Tibial artery (tissue), 4 donors: ENCODE data around the gene ASAP2.

ENCODE experiments used
- DNase-seq, 2 donors: peaks; one replicate each; pipeline ENCODE4 v3.0.0-alpha.2; 2019
- H3K27ac ChIP-seq, 2 donors: fragments of 200-600 bp; sonication (generic) in 1 of 2; 1 replicate in 1 of 2; 2 replicates in 1 of 2; pipeline ENCODE4 v1.5.1; 2018 to 2019; ENCODE audit warnings: mild to moderate bottlenecking in 1 of 2
- H3K27me3 ChIP-seq, 2 donors: fragments of 200-600 bp; sonication (generic) in 1 of 2; one replicate each; pipeline versions ENCODE4 v1.5.1 to v1.6.0; 2016 to 2019
- H3K36me3 ChIP-seq, 3 donors: fragments of 200-600 bp; sonication (generic) in 2 of 3; one replicate each; pipeline ENCODE4 v1.5.1; 2016 to 2019; ENCODE audit warnings: mild to moderate bottlenecking in 2 of 3
- H3K4me1 ChIP-seq, 4 donors: fragments of 200-600 bp; sonication (generic) in 2 of 4; 1 replicate in 3 of 4; 2 replicates in 1 of 4; pipeline ENCODE4 v1.5.1; 2016 to 2019
- H3K4me3 ChIP-seq, 2 donors: fragments of 200-600 bp; sonication (generic) in 1 of 2; 1 replicate in 1 of 2; 2 replicates in 1 of 2; pipeline ENCODE4 v1.5.1; 2018 to 2019; ENCODE audit warnings: mild to moderate bottlenecking in 2 of 2
- H3K9me3 ChIP-seq, 3 donors: fragments of 200-600 bp; sonication (generic) in 1 of 3; one replicate each; pipeline ENCODE4 v1.5.1; 2016 to 2019
- intact Hi-C: fragments of 100-400 bp; cut with DNase I; formaldehyde crosslinking; loops from one replicate; pipeline ENCODE4 v1.15.0; 2023; ENCODE audit warnings: low total_unique reads
- TF ChIP-seq, protein P1 (sequence below), 2 experiments: fragments of 200-600 bp in 1 of 2; fragments of 450-650 bp in 1 of 2; IDR thresholded peaks; one replicate each; pipeline ENCODE4 v1.5.1; 2017 to 2019; ENCODE audit warnings: antibody characterized with exemption in 2 of 2, mild to moderate bottlenecking in 1 of 2, moderate library complexity in 1 of 2

The ASAP2 gene

DNA sequence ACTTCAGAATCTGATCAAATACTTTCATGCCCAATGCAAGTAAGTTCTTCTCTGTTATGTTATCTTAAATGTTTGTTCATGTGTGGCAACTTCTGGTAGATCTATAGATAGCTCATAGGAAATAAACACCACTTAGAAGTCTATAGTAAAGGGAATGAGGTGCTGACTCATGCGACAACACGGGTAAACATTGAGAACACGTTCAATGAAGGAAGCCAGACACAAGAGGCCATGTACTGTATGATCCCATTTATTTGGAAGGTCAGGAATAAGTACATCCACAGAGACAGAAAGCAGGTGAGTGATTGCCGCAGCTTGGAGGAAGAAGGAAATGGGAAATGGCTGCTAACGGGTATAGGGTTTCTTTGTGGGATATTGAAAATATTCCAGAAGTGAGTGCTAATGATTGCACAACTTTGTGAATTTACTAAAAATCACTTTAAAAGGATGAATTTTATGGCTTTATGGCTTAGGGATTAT is 121.3 kb downstream of the ASAP2 start:
- H3K9me3 ChIP-seq, result no peaks in the 10 kb centered on the region
- intact Hi-C loops, result no loop called here
- no peak for DNase-seq
- H3K4me3 ChIP-seq, result no peak overlapping the region
- peaks cover 0 to 31% (median 8%) of the 10 kb centered on the region in 4 donors for H3K4me1 ChIP-seq
- H3K27me3 ChIP-seq, result no peaks in the 10 kb centered on the region
- H3K36me3 ChIP-seq, result peaks cover 16 to 20% (median 19%) of the 10 kb centered on the region in 3 donors
- H3K27ac ChIP-seq, result no peak overlapping the region
- TF ChIP-seq, protein P1, sequence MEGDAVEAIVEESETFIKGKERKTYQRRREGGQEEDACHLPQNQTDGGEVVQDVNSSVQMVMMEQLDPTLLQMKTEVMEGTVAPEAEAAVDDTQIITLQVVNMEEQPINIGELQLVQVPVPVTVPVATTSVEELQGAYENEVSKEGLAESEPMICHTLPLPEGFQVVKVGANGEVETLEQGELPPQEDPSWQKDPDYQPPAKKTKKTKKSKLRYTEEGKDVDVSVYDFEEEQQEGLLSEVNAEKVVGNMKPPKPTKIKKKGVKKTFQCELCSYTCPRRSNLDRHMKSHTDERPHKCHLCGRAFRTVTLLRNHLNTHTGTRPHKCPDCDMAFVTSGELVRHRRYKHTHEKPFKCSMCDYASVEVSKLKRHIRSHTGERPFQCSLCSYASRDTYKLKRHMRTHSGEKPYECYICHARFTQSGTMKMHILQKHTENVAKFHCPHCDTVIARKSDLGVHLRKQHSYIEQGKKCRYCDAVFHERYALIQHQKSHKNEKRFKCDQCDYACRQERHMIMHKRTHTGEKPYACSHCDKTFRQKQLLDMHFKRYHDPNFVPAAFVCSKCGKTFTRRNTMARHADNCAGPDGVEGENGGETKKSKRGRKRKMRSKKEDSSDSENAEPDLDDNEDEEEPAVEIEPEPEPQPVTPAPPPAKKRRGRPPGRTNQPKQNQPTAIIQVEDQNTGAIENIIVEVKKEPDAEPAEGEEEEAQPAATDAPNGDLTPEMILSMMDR (IDR thresholded peaks at IDR 0.05), result no peak

DNA sequence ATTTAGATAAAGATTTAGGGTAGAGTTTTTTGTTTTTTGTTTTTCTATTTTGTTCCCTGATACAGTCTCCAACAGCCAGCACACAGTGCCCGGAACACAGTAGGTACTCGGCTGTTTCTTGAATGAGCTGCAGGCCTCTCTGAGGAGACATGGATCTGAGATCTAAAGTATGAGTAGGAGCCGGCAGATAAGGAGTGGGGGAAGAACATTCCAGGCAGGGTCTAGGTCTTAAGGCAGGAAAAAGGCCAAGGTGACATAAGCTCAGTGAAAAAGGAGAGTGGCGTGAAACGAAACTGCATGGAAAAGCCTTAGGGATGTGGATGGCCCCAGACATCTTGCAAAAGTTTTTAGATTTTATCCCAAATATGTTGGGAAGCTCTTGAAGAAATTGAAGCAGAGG is 122.3 kb downstream of the ASAP2 start:
- Histone ChIP-seq H3K36me3 (peaks cover 9% of the 10 kb centered on the region in 3 donors), H3K27me3 (no peaks in the 10 kb centered on the region), H3K9me3 (no peaks in the 10 kb centered on the region), H3K27ac (peak overlapping the region in 1 of 2 donors; percentile 0), H3K4me3 (no peak overlapping the region), H3K4me1 (peaks cover 0 to 41% (median 8%) of the 10 kb centered on the region in 4 donors)
- intact Hi-C loops, result no loop called here
- no peak for DNase-seq
- TF ChIP-seq, protein P1 (IDR thresholded peaks at IDR 0.05), result no peak

DNA sequence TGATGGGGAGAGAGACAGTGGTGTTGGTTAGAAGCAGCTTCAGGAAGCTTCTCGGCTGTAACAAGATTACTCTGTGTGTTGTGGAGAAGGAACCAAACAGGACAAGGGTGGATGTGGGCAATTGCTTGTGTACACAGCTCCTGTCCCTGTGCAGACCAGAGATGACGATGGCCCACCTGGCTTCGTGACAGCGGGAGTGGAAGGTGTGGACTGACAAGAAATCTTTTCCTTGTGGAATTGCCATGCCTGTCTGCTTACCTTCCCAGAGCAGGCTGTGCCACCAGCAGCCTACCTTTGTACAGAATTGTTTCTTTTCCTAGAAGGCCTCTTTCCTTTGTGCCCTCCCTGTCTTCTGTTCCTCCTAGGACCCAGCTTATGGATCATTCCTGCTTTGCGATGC is 122.9 kb downstream of the ASAP2 start:
- Histone ChIP-seq H3K27ac (peak overlapping the region in 1 of 2 donors; percentile 0), H3K36me3 (peaks cover 3 to 7% (median 4%) of the 10 kb centered on the region in 3 donors), H3K4me1 (peaks cover 0 to 44% (median 8%) of the 10 kb centered on the region in 4 donors), H3K9me3 (no peaks in the 10 kb centered on the region), H3K27me3 (no peaks in the 10 kb centered on the region), H3K4me3 (no peak overlapping the region)
- TF ChIP-seq, protein P1 (IDR thresholded peaks at IDR 0.05), result no peak
- DNase-seq, result no peak
- intact Hi-C loops, result no loop called here

DNA sequence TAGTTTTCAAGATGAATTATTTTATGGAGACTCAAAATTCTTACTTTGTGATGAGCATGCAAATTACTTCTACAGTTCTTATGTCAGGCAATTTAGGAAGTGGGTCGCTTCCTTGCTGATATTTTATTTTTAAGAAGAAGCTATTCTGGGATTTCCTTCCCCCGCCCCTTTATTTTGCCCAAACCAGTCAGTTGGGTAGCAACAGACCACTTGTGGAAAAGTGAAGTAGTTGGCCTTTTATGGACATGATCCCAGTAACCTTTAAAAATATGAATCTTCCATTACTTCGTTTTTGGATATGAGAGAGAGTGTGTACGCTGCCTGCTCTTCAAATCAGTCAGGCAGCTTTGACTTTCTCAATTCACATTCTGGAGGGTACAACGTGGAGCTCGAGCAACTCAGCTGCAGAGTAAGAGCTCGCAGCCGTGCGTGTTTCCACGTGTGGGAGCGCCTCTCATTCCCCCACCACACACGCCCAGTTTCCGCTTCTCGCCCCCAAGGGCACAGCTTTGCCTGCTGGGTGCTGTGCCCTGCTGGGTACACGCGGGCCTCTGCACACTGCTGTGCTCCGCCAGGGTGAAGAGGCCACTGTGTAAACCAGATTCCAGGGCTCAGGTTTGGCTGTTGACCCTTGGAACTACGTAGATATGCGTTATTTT is 124.1 kb downstream of the ASAP2 start:
- Histone ChIP-seq H3K4me3 (no peak overlapping the region), H3K27me3 (no peaks in the 10 kb centered on the region), H3K4me1 (peaks cover 0 to 44% (median 8%) of the 10 kb centered on the region in 4 donors), H3K9me3 (no peaks in the 10 kb centered on the region), H3K27ac (peak overlapping the region; percentile 45 to 57), H3K36me3 (peaks cover 0 to 7% (median 6%) of the 10 kb centered on the region in 3 donors)
- intact Hi-C loops, result no loop called here
- no peak for DNase-seq
- TF ChIP-seq, protein P1 (IDR thresholded peaks at IDR 0.05), result no peak

DNA sequence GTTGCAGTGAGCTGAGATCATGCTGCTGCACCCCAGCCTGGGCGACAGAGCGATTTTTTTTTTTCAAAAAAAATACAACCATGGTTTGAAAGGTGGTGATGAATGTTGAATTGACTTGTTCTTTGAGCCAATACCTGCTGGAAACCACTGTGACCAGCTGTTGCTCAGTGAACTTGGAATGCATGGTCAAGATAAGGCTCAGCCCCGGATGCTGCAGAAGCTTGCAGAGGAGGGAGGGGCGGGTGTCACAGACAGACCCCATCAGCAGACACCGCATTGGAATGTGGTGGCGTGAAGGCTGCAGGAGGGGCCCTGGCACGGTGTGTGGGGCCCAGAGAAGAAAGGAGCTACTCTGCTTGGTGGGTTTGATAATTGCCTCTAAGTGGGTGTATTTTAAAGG is 125.1 kb downstream of the ASAP2 start:
- Histone ChIP-seq H3K4me1 (peaks cover 0 to 46% (median 9%) of the 10 kb centered on the region in 4 donors), H3K27ac (no peak overlapping the region), H3K9me3 (no peaks in the 10 kb centered on the region), H3K27me3 (no peaks in the 10 kb centered on the region), H3K4me3 (no peak overlapping the region), H3K36me3 (peaks cover 0 to 7% (median 6%) of the 10 kb centered on the region in 3 donors)
- intact Hi-C loops, result loop anchor here (2.0 kb wide), 1 partner anchor 189 kb away; no protein-coding TSS in a partner anchor
- TF ChIP-seq, protein P1 (IDR thresholded peaks at IDR 0.05), result no peak
- DNase-seq, result no peak
